Coronary artery (tissue), 2 donors: ENCODE results near the gene MGP.

Source experiments
- DNase-seq: peaks from one replicate; pipeline ENCODE4 v3.0.0-alpha.2; 2017; ENCODE audit warnings: low spot score
- H3K27ac ChIP-seq, 2 donors: fragments of 200-600 bp; sonication (generic); one replicate each; pipeline ENCODE4 v1.5.1; 2016 to 2019
- H3K4me3 ChIP-seq: fragments of 200-600 bp; sonication (generic); 2 replicates; pipeline ENCODE4 v1.5.1; 2016; ENCODE audit warnings: mild to moderate bottlenecking, moderate library complexity
- TF ChIP-seq, protein P1 (sequence below): fragments of 200-600 bp; sonication (generic); IDR thresholded peaks from one replicate; pipeline ENCODE4 v1.5.1; 2019; ENCODE audit warnings: antibody characterized with exemption

Gene MGP

DNA sequence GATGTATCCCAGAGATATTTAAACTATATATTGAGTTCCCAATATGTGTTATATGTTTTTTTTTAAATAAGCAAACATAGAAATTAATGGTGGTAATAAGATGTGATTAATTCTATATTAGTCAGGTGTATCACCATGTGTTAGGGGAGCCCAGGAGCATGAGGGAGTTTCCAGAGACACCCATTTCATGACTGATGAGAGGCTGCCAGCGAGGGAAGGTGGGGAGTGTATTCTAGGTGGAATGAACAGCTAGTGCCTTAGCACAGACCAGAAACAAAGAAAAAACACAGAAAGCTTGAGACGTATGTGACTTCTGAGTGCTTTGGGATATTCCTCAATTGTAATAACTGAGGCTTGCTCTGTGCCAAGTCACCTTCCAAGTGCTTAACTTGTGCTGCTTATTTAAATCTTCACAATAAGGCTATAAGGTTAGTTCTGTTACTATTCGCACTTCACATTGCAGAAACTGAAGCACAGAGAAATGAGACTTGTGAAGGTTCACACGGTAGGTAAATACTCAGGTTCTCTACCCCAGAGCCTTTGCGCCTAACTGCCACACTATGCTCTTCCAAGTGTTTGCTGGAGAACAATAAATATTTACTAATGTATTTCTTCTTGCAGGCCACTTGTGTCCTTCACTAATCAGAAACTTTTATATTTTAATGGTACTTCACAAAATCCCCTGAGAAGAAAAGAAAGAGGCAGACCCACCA lies 17.9 kb upstream of the MGP start:
- Histone ChIP-seq H3K27ac (peak overlapping the region; percentile 39 to 68), H3K4me3 (no peak overlapping the region)
- DNase-seq: no peak
- TF ChIP-seq, protein P1, sequence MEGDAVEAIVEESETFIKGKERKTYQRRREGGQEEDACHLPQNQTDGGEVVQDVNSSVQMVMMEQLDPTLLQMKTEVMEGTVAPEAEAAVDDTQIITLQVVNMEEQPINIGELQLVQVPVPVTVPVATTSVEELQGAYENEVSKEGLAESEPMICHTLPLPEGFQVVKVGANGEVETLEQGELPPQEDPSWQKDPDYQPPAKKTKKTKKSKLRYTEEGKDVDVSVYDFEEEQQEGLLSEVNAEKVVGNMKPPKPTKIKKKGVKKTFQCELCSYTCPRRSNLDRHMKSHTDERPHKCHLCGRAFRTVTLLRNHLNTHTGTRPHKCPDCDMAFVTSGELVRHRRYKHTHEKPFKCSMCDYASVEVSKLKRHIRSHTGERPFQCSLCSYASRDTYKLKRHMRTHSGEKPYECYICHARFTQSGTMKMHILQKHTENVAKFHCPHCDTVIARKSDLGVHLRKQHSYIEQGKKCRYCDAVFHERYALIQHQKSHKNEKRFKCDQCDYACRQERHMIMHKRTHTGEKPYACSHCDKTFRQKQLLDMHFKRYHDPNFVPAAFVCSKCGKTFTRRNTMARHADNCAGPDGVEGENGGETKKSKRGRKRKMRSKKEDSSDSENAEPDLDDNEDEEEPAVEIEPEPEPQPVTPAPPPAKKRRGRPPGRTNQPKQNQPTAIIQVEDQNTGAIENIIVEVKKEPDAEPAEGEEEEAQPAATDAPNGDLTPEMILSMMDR: no peak

DNA sequence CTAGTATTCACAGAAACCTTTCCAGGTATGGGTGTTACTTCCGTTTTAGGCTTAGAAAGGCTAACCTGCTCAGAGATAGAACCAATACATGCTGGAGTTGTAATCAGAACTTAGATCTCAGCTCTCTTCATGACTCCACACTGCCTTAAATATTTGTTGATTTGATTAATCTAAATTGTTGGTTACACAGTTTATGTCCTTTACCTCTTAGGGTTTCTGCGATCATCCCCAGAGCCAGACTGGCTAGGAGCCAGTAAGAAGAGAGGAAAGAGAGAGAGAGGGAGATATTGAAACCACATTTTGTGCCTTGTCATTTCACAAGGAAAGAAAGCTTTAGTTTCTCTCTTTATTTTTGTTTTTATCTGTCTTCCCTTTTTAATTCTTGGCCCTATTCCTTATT lies 16.8 kb upstream of the MGP start:
- no peak for DNase-seq
- H3K27ac ChIP-seq: peak overlapping the region; percentile 39 to 69
- H3K4me3 ChIP-seq: no peak overlapping the region
- TF ChIP-seq, protein P1: no peak

- no peak for DNase-seq
- TF ChIP-seq, protein P1: no peak
- Histone ChIP-seq H3K4me3 (no peak overlapping the region), H3K27ac (peak overlapping the region in 1 of 2 donors; percentile 43)
Measured at GRCh38 chr12:14901228-14901562, 15.5 kb upstream of the MGP start.

GRCh38 chr12:14900521-14901227 lies 15.0 kb upstream of the MGP start:
- Histone ChIP-seq H3K4me3 (no peak overlapping the region), H3K27ac (peak overlapping the region in 1 of 2 donors; percentile 43)
- no peak for DNase-seq
- TF ChIP-seq, protein P1: no peak

GRCh38 chr12:14896521-14897169 lies 11.0 kb upstream of the MGP start:
- TF ChIP-seq, protein P1: no peak
- peak overlapping the region; percentile 28 to 75 for H3K27ac ChIP-seq
- DNase-seq: no peak
- H3K4me3 ChIP-seq: peak overlapping the region; percentile 31

GRCh38 chr12:14893506-14894250 lies 8.0 kb upstream of the MGP start:
- peak overlapping the region; percentile 82 to 88 for H3K27ac ChIP-seq
- peak overlapping the region; percentile 28 for H3K4me3 ChIP-seq
- TF ChIP-seq, protein P1: peak; percentile 8
- no peak for DNase-seq
